ENCODE results near the gene KATNIP.

The KATNIP gene

DNA sequence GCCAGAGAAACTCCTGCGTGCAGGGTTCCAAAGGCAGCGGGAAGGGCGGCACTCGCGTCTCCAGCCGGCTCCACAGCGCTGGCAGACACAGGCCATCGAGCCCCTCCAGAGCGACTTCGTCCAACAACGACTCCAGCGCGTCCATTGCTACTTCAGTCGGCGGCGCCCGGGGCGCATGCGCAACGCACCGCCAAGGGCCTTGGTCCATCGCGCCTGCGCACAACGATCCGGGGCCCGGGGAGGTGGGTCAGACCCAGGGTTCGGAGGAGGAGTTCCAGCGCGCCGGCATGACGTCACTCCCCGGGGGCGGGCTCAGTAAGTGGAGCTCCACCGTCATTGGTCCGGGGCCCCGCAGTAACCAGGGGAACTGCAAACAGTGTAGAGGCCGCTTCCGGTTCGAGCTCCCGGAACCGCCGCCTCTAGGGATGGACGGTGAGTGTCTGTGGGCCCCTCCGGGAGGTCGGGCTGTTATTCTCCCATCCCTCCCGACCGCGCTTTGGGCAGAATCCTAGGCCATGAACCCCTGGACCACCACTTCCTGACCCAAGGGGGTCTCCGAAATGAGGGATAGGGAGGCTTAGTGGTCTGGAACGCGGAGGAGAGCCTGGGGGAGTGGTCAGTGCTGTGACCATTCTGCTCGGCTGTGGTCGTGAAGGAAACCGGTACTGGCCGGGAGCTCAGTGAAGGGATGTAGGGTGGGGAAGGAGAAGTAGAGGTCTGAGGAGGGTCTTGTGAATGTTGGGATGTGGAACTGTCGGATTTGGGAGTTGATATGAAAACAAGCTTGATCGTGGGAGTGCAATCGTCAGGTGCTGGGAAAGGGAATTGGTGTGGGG, at the start of gene KATNIP, which contains the start of gene GTF3C1:
TSS of gene KATNIP (plus strand) at position 399 of the 836 bp plus-strand sequence. CDS start at position 426, 27 bp downstream.
TSS of gene GTF3C1 (minus strand) at position 168 of the 836 bp plus-strand sequence. CDS start at position 145, 23 bp downstream.
- peak; percentile 100 for DNase-seq (ENCODE audit: low read depth in 2 of 2)

DNA sequence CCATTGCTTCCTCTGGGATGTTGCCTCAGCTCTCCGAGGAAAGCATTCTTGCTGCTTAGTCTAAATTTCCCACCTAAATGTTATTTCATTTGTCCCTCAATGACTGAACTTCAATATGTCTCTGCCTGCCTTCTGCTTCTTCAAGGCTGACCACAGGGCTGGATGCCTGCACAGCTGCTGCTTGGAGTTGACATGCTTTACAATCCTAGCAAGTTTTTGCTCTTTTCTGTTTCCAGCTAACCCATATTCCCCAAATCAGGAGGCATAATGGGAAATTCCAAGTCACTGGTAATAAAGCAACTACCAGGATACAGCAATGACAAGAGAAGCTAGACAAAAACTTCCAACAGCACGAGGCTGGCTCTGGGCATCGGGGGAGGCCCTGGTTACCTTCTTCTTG, 49.1 kb upstream of the KATNIP start:
- no peak for DNase-seq (ENCODE audit: low read depth in 2 of 2)

DNA sequence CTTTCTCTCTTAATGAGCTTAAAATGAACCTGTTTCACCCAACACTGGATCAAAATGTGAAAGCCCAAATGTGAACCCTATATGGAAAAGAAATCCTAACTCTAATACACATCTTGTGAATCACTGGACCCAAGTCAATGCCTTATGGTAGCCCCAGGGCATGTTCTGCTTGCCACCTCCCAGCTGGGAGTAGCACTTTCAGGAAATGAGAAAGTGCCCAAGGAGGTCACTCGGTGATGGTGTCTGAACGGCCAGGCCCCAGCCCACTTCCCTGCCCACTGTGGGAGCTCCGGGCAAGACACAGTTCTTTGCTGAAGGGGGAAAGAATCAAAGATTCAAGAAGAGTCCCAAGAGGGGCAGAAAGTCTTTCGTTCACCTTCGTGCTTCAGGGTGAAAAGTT, 46.3 kb upstream of the KATNIP start:
- no peak for DNase-seq (ENCODE audit: low read depth in 2 of 2)

DNA sequence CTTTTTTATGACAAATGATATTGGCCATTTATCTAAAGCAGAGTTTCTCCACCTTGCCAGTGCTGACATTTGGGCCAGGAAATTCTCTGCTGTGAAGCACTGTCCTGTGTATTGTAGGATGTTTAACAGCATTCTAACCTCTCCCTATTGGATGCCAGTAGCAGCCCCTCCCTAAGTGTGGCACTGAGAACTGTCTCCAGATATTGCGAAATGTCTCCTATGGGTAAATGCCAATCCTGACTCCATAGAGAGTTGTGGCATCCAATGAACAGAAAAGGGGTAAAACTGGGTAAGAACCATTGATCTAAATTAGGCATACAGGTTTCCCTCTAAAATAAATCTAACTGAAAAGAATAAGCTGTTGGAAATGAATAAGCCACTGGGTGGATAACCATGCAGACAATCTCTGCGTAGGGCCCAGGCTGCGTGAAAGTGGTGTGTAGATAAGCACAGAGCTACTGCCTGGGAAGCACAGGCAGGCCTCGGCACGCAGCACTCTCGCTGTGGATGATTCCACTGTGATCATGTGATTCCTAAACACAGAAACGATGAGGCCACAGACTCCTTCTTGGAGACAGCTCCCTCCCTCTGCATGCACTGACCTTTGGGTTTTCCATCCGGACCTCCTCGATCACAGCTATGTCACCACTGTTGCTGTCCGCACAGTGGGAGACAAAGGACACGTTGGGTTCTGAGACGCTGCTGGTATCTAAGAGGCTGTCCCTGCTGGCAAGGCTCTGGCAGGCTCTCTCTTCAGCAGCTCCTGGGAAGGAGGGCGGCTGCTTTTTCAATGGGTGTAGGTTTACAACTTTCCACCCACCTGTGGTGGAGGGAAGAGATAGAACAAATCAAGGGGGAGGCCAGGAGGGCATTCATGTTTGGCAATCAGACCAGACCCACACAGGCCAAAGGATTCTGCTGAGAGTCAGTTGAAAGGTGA, 44.4 kb upstream of the KATNIP start:
- DNase-seq (ENCODE audit: low read depth in 2 of 2) = no peak

DNA sequence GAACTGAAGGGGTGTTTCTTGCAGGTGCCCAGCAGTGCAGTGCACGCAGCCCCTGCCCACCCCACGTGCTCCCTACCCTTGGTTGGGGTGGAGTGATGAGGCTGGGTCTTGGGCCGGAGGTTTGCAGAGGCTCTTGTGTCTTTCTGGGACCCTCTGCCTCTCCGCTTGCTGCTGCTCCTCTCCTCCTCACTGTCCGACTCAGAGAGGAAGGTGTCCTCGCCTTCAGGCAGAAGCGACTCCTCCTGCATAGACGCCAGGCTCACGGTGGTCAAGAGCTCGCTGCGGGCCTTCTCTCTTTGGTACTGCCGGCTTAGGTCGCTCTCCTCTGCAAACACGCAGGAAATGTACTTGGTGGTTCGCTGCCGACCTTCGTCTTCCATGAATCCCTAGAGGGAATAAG, 43.2 kb upstream of the KATNIP start:
- DNase-seq (ENCODE audit: low read depth in 2 of 2) = no peak

DNA sequence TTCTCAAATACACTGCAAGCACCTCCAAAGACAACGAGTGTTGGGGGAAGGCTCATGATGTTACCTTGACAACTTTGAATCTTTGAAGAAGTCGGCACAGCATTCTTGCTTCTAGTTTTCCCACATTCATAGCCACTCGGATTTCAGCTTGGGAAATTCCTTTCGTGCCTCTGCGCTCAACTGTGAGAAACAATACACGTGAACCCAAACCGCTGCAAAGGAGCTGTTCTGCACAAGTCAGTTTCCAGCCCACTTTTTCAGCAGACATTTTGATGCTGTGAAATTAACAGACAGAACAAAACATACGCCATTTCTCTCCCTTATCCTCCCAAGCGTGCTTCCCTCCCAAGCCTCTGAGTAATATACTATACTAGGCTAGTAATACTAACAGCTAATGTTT, 41.5 kb upstream of the KATNIP start:
- no peak for DNase-seq (ENCODE audit: low read depth in 2 of 2)

DNA sequence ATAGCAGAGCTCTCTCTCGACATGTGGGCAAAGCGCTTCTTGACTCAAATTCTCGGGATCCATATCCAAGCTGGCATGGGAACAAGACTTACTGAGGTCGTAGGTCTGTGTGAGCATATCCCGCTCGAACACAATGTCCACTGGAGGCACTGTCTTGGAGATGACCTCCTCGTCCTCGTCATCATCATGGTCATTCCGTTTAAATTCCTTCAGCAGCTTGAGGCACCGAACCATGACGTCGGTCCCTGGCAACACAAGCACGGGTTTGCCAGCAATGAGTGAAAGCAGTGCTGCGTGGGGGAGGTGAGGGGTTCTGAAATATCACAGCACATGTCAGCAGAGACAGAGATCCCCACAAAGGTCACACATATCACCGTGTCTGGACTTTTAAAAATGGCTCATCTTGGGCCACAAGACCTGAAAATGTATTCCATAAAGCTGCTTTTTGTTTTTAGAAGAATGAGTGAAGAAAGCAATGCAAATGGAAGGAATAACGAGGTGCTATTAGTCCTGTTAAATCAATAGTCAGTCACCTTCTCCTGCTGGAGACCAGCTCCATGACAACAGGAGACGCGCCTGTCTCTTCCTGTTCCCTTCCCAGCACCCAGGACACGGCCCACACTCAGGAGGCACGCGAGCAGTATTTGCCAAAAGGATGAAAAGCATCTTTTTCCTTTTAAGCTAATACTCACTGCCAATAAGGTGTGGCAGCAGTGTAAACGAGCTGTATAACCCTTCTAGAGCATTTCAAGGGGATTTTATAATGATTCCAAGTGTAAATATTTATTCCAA, 38.1 kb upstream of the KATNIP start:
- DNase-seq (ENCODE audit: low read depth in 2 of 2) = no peak

DNA sequence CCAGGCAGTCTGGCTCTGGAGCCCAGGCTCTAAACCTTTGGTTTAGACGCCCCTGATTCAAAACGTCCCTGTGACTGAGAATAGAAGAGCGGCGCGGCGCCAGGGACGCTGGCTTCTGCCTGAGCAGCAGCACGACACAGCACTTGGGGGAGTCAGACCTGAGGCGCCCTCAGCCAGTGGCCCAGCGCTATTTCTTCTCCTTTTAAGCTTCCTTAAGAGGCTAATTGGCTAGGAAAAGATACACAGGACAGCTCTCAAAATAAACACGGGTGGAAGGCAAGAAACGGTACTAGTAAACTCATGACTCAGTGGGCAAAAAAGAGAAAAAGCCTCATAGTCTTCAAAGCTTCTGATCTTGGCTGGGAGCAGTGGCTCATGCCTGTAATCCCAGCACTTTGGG, 35.1 kb upstream of the KATNIP start:
- no peak for DNase-seq (ENCODE audit: low read depth in 2 of 2)

DNA sequence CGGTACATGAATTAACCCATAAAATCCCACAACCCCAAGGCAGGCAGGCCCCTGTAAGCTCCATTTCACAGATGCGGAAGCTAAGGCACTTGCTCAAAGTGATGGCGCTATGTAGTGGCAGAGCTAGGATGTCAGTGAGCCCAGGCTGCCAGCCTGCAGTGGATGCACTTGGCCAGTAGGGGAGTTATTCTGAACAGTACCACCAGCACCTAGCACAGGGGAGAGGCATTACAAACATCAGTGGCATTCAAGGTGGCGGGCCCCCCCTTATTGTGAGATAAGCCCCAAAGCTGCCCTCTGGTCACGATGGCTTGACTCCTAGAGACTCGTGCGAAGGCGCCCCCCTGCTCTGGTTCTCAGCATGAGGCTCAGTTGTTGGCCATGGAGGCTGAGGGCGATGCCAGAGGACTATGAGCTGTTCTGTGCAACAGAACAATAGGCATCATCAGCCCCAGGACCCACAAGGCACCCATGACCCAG, 34.0 kb upstream of the KATNIP start:
- DNase-seq (ENCODE audit: low read depth in 2 of 2) = peak; percentile 7 to 13

DNA sequence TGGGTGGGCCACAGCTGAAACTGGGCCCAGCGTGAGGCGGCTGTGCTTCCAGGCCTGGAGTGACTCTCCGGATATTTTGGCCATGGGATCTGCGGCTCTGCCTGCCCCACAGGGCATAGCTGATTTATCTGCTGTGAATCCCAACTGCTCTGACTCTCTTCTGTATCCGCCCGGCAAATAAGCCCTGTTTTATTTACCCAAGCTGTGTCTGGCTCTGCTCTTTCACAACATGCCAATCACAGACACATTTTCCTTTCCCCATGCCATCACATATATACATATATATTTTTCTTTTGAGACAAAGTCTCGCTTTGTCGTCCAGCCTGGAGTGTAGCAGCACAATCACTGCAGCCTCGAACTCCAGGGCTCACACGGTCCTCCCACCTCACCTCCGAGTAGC, 33.6 kb upstream of the KATNIP start:
- no peak for DNase-seq (ENCODE audit: low read depth in 2 of 2)

DNA sequence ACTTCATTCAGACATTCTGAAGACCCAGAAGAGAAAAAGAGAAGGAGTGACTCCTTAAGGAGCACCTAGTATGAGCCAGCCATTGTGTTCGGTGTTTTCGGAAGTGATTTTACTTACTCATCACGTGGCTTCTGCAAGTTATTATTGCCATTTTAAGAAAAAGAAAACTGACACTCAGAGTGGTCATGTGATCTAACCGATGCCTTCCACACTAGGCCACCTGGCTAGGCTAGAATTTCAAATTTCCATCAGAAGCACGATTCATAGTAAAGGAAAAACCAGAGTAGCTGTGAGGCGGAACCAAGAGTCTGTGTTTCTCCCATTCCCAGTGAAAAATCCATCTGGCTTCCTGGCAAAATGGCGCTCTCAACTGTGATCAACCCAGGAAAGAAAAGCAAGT, 32.3 kb upstream of the KATNIP start:
- no peak for DNase-seq (ENCODE audit: low read depth in 2 of 2)

DNA sequence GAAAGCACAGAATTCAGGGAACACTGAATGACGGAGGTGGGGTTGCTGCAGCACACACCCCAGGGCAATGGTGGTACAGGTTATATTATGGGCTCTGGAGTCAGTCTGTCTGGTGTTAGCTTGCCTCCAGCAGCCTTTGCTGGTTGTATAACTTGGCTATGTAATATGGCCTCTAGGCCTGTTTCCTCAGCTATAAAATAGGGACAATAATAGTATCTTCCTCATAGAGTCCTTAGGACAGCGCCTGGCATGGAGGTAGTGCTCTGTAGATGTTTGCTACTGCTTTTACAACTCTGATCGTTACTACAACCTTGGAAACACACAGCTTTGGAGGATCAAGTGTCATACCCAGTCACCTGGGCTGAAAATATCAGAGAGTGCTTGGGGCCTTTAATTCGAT, 31.7 kb upstream of the KATNIP start:
- DNase-seq (ENCODE audit: low read depth in 2 of 2) = no peak

DNA sequence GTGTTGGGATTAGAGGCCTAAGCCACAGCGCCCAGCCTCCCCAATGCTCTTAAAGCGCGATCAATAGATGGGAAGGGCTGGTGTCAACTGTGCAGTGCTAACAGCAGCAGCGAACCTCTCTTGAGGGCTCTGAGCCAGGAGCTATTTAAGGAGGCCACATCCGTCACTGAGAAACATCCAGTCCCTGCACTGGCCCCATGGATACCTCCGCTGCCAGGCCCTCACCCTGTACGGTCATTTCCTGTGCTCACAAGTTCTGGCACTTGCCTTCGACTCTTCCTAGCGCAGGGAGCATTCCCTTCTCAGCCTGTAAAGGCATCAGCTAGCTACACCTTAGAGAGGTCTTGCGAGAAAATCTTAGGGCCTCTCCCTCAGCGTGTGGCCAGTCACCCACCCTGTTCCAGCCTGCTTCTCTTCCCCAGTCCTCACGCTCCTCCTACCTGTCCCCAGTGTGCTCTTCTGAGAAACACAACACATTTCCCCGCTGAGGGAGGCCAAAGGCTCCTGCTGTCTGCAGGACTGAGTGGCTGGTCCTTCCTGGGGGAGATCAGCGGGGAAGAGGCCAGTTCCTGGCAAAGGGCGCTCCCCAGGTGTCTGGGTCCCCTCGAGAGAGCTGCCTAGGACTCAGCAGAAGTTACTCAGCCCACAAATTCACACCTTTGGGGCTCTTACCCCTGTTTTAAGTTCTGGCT, 28.8 kb upstream of the KATNIP start:
- DNase-seq (ENCODE audit: low read depth in 2 of 2) = no peak

DNA sequence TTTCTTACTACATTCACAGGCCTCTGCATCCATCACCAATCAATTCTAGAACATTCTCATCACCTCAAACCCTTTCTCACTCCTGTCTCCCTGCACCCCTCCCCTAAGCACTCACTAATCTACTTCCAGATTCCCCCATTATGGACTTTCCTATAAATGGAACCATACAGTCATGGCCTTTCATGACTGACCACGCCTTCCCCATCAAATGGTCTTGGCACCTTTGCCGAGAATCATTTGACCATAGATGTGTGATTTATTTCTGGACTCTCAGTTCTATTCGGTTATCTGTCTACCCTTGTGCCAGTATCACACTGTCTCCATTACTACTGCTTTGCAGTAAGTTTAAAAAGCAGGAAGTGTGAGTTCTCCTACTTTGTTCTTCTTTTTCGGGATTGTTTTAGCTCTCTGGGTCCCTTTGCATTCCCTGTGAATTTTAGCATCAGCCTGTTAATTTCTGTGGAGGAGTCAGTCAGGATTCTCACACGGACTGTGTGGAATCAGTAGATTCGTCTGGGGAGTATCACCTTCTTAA, 27.7 kb upstream of the KATNIP start:
- no peak for DNase-seq (ENCODE audit: low read depth in 2 of 2)

DNA sequence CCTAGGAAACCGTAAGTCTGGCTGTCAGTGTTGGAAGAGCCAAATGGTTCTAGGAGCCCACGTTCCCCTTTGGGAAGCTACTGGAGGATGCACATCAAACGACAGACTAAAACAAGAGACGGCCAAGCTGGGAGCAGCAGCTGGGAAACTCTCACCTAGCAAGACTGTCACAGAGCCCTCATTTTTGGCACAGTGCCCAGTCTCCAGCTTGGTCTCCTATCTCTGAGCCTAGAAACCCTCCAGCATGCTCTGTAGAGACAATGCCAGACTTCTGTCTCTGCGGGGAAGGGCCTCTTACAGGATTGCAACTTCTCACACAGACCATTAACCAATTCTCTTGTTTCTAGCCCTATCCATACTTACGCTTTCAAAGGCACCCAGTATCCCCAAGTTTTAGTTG, 23.8 kb upstream of the KATNIP start:
- no peak for DNase-seq (ENCODE audit: low read depth in 2 of 2)

DNA sequence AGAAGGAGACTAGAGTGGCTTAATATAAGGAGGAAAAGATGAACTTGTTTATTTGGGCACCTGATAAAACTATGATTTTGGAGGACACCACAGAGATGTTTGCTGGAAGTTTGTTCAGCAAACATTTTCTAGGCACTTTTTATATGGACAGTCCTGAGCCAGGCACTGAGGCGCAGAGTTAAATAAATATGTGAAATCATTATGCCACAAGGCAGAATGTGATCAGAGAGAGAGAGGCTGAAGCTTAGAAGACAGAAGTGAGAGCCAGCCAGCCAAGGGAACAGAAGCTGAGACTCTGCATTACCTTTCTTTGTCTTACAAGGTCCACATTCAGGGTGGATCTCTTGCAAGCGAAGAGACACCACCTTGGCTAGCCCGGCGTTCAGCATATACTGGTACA, 21.6 kb upstream of the KATNIP start:
- DNase-seq (ENCODE audit: low read depth in 2 of 2) = no peak

DNA sequence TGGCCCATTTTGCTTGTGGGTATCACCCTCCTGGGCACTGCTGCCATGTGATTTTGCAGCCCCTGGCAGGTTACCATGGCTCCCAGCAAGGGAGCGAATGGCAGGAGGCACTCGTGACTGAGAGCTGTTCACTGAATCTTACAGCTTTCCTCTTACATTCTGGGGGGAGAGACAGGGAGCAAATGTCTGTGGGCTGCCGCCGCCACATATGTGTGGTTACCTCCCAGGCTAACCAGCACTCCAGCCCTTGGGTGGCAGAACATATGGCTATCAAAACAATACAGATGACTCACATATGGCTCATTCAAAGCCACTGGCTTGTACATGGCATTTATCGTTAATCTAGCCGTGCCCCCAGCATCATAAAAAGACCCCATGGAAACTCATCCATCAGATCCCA, 20.0 kb upstream of the KATNIP start:
- DNase-seq (ENCODE audit: low read depth in 2 of 2) = no peak

DNA sequence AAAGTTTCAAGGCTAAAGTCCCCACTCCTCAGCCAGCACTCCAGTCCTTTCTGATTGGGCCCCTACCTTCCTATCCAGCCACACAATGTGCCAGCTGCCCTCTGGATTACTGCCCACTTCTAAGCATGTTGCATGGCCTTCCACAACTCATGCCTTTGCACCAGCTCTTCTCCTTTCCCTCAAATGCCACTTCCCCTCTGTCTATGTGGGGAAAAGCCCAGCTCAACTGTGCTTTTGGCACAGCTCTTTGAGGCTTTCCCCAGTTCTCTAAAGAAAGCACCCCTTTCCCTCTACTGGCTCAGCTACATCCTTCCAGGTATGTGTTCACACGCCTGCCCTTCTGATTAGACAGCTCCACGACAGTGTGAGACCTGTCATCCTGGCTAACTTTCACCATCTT, 18.8 kb upstream of the KATNIP start:
- no peak for DNase-seq (ENCODE audit: low read depth in 2 of 2)

DNA sequence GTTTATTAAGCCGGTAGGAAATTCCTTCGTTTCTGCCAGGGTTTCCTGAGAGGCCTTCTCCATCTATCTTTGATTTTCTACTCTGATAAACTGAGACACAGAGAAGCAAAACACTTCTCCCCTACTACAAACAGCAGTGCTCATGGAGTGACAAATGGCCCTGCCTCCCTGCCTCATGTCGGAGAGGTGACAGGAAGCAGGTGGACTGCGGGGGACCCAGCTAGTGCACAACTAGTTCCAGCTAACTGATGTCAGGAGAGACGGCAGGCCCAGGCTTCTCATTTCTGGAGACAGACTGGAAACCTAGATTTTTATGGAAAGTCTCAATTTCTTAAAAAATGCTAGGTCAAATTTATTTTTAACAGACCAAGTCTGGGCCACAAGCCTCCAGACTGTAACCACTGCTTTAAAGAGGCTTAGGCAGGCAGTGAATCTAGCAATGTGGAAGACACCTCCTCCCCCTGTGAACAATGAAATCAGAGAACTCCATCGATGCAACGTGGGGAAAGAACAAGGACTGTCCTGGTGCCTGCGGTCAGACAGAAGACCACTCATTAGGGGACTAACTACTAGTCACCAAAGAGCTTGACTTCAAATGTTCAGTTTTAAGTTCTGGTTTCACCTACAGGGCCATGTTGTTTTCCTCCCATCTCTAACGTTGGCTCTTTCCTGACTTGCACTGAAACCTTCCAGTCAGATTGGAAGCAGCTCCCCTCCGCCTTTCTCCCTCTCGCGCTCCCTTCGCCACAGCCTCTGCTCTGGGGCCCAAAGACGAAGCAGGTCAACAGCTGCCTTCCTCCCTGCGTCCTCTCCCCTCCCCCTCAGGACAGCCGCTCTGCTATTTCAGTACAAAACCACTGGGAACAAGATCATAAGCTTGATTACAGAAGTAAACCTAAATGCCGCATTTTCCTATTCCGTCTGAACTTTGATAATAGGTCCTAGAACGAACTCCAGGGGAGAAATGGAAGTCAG, 17.8 kb upstream of the KATNIP start:
- no peak for DNase-seq (ENCODE audit: low read depth in 2 of 2)

DNA sequence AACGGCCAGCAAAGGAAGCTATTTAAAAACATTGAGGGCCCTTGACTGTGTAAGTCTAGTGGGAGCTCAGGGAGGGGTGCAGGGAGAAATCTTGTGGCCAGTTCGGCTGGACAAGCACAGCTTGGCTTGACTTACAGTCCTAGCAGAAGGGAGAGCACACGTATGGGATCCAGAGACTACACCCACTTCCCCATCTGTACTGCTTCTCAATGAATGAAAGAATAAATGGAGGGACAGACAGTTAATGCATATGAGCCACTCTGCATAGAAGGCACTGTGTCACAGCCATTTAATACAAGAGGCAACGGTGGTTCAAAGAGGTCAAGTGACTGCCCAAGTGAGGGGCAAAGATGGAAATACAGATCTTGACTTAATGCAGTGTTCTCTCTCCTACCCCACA, 15.7 kb upstream of the KATNIP start:
- DNase-seq (ENCODE audit: low read depth in 2 of 2) = no peak
